ENCODE data around the gene ADGRG2.

Gene ADGRG2

DNA sequence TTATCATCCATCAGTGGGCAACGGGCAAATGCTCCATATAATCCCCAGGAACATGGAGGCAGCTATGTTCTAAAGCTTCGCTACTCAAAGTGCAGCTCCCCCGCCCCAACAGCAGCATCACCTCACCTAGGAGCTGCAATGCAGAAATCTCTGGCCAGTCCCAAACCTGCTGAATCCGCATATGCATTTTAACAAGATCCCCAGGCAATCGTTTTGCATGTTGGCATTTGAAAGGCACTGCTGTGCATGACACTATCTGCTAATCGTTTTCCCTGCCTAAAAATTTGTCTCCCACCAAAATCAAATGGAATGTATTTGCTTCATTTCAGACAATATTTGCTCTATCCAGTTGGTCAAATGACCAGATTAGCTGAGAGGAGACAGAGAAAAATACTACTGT is 15.2 kb downstream of the ADGRG2 start:
- TF ChIP-seq POU6F1 (CRISPR knock-in tag; IDR thresholded peaks at IDR 0.05; ENCODE audit: borderline replicate concordance, low read depth) (no peak), BACH2 (CRISPR knock-in tag; IDR thresholded peaks at IDR 0.05; ENCODE audit: borderline replicate concordance) (no peak), TCF4 (CRISPR knock-in tag; IDR thresholded peaks at IDR 0.05; ENCODE audit: borderline replicate concordance) (no peak), OSR1 (CRISPR knock-in tag; IDR thresholded peaks at IDR 0.05) (no peak), ZFP3 (CRISPR knock-in tag; IDR thresholded peaks at IDR 0.05) (no peak), ZNF8 (CRISPR knock-in tag; IDR thresholded peaks at IDR 0.05) (no peak)
- TF ChIP-seq, protein P1, sequence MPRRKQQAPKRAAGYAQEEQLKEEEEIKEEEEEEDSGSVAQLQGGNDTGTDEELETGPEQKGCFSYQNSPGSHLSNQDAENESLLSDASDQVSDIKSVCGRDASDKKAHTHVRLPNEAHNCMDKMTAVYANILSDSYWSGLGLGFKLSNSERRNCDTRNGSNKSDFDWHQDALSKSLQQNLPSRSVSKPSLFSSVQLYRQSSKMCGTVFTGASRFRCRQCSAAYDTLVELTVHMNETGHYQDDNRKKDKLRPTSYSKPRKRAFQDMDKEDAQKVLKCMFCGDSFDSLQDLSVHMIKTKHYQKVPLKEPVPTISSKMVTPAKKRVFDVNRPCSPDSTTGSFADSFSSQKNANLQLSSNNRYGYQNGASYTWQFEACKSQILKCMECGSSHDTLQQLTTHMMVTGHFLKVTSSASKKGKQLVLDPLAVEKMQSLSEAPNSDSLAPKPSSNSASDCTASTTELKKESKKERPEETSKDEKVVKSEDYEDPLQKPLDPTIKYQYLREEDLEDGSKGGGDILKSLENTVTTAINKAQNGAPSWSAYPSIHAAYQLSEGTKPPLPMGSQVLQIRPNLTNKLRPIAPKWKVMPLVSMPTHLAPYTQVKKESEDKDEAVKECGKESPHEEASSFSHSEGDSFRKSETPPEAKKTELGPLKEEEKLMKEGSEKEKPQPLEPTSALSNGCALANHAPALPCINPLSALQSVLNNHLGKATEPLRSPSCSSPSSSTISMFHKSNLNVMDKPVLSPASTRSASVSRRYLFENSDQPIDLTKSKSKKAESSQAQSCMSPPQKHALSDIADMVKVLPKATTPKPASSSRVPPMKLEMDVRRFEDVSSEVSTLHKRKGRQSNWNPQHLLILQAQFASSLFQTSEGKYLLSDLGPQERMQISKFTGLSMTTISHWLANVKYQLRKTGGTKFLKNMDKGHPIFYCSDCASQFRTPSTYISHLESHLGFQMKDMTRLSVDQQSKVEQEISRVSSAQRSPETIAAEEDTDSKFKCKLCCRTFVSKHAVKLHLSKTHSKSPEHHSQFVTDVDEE (CRISPR knock-in tag; IDR thresholded peaks at IDR 0.05): no peak
- ATAC-seq: no peak

DNA sequence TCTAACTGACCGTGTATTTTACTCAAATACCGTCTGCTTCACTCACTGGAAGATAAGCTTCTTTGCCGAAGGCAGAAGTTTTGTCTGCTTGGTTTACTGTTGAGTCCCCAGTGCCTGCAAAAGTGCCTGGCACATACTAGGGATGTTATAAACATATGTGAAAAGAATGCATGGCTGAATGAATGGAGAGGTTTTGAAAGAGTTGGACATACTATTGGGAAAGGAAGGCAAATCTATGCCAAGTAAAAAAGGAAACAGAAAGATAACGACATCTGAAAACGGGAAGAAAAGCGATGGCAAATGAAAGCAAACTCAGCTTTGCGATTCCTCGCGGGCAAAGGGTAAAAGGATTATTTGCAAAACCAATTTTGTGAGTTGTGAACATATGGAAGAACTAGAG is 21.7 kb downstream of the ADGRG2 start:
- no peak for ATAC-seq
- TF ChIP-seq TOX (CRISPR knock-in tag; IDR thresholded peaks at IDR 0.05; ENCODE audit: borderline replicate concordance): no peak
- TF ChIP-seq ZNF565 (CRISPR knock-in tag; conservative IDR thresholded peaks at IDR 0.05; ENCODE audit: low read depth): no peak
- no peak for TF ChIP-seq RARB (CRISPR knock-in tag; IDR thresholded peaks at IDR 0.05)
- no peak for TF ChIP-seq PPARA (CRISPR knock-in tag; IDR thresholded peaks at IDR 0.05; ENCODE audit: borderline replicate concordance)
- TF ChIP-seq, protein P2, sequence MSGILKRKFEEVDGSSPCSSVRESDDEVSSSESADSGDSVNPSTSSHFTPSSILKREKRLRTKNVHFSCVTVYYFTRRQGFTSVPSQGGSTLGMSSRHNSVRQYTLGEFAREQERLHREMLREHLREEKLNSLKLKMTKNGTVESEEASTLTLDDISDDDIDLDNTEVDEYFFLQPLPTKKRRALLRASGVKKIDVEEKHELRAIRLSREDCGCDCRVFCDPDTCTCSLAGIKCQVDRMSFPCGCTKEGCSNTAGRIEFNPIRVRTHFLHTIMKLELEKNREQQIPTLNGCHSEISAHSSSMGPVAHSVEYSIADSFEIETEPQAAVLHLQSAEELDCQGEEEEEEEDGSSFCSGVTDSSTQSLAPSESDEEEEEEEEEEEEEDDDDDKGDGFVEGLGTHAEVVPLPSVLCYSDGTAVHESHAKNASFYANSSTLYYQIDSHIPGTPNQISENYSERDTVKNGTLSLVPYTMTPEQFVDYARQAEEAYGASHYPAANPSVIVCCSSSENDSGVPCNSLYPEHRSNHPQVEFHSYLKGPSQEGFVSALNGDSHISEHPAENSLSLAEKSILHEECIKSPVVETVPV (CRISPR knock-in tag; IDR thresholded peaks at IDR 0.05): no peak

DNA sequence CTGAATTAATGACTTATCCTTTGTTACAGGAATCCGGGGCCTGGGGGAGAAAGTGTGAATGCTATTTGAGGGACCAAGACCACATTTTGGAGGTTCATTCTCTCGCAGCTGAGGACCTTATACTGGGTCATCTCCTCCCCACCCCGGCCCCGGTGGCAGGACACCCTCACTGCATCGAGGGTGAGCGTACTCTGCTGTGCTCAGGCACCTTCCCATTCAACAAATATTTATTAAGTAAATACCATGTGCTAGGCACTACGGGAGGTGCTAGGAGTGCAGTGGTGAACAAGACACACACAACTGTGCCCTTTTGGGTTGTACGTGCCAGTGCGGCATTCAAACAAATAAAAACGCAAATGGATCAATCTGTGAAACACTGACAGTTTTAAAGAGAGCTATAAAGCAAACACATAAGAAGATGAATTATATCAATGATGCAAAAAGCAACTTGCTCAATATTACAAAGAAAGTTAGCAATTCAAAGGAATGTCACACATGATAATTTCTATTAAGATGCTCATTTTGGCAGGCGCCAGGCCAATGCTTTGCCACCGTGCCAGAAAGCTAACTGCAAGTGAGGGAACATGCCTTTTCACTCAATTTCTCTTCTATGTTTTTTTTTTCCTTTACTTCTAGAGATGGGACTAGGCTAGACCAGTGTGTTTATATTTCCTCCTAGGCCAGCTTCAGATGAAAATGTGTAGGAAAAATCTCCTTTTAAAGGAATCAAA is 24.6 kb downstream of the ADGRG2 start:
- TF ChIP-seq TOX (CRISPR knock-in tag; IDR thresholded peaks at IDR 0.05; ENCODE audit: borderline replicate concordance) (no peak), ZNF565 (CRISPR knock-in tag; conservative IDR thresholded peaks at IDR 0.05; ENCODE audit: low read depth) (no peak), ZC3H10 (CRISPR knock-in tag; IDR thresholded peaks at IDR 0.05) (no peak), RARB (CRISPR knock-in tag; IDR thresholded peaks at IDR 0.05) (no peak), PPARA (CRISPR knock-in tag; IDR thresholded peaks at IDR 0.05; ENCODE audit: borderline replicate concordance) (no peak), POU6F1 (CRISPR knock-in tag; IDR thresholded peaks at IDR 0.05; ENCODE audit: borderline replicate concordance, low read depth) (no peak), CSDC2 (CRISPR knock-in tag; IDR thresholded peaks at IDR 0.05) (no peak), ZFP30 (CRISPR knock-in tag; IDR thresholded peaks at IDR 0.05) (no peak), ISL1 (CRISPR knock-in tag; IDR thresholded peaks at IDR 0.05) (no peak), TCF4 (CRISPR knock-in tag; IDR thresholded peaks at IDR 0.05; ENCODE audit: borderline replicate concordance) (no peak), ZFP3 (CRISPR knock-in tag; IDR thresholded peaks at IDR 0.05) (no peak), GLIS3 (CRISPR knock-in tag; IDR thresholded peaks at IDR 0.05) (no peak), SNAI2 (CRISPR knock-in tag; IDR thresholded peaks at IDR 0.05) (no peak), ARNTL (CRISPR knock-in tag; IDR thresholded peaks at IDR 0.05; ENCODE audit: borderline replicate concordance, low read depth) (no peak), OSR1 (CRISPR knock-in tag; IDR thresholded peaks at IDR 0.05) (no peak), ZNF8 (CRISPR knock-in tag; IDR thresholded peaks at IDR 0.05) (no peak)
- TF ChIP-seq, protein P1 (CRISPR knock-in tag; IDR thresholded peaks at IDR 0.05): no peak
- TF ChIP-seq, protein P3, sequence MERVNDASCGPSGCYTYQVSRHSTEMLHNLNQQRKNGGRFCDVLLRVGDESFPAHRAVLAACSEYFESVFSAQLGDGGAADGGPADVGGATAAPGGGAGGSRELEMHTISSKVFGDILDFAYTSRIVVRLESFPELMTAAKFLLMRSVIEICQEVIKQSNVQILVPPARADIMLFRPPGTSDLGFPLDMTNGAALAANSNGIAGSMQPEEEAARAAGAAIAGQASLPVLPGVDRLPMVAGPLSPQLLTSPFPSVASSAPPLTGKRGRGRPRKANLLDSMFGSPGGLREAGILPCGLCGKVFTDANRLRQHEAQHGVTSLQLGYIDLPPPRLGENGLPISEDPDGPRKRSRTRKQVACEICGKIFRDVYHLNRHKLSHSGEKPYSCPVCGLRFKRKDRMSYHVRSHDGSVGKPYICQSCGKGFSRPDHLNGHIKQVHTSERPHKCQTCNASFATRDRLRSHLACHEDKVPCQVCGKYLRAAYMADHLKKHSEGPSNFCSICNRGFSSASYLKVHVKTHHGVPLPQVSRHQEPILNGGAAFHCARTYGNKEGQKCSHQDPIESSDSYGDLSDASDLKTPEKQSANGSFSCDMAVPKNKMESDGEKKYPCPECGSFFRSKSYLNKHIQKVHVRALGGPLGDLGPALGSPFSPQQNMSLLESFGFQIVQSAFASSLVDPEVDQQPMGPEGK (CRISPR knock-in tag; IDR thresholded peaks at IDR 0.05; ENCODE audit: borderline replicate concordance): no peak
- no peak for ATAC-seq

Measured in SK-N-SH treated with all-trans-retinoic acid at 6 μM for 48 hours (cell line).